GM19468 (cell line): ENCODE data around the gene DNAH10.

ENCODE experiments used
- ATAC-seq: cut with Tn5 transposase; IDR thresholded peaks from one replicate; pipeline ENCODE4 v1.9.1; 2021; ENCODE audit warnings: mild to moderate bottlenecking, moderate library complexity, moderate number of reproducible peaks; ENCODE audit not compliant: unreplicated experiment; ENCODE audit errors: extremely low read depth

The DNAH10 gene

DNA sequence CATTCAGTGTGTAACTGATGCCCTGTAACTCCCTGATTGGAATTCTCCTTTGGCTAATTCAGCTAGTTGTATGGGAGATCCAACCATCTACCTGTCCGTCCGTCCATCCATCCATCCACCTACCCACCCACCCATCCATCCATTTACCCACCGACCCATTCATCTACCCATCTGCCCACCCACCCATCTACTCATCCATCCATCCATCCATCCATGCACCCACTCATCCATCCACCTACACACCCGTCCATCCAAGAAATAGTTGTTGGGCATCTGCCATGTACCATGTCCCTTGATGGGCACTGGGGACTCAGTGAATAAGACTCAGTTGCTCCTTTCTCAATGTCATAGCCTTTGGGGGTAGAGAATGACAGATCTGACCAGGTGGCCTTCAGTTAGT lies 162.4 kb downstream of the DNAH10 start:
- ATAC-seq = no peak

DNA sequence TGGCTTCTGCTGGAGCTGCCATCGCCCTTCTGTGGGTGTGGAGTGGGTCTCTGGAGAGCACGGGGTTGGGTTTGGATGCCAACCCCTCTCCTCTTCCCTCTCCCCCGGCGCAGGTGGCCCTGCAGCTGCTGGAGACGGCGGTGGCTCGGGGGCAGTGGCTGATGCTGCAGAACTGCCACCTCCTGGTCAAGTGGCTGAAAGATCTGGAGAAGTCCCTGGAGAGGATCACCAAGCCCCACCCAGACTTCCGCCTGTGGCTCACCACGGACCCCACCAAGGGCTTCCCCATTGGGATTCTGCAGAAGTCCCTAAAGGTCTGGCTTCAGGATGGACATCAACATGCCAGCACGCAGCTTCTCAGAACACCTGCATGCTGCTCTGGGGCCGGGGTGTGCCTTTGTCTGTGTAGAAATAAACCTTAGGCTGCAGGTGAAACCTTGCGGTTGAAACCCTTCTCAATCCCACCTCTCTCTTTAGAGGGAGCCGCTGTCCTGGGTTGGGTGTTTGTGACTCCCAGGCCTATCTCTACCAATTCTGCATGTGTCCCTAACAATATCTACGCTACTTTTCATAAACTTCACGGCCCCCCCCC lies 166.3 kb downstream of the DNAH10 start:
- ATAC-seq = no peak

DNA sequence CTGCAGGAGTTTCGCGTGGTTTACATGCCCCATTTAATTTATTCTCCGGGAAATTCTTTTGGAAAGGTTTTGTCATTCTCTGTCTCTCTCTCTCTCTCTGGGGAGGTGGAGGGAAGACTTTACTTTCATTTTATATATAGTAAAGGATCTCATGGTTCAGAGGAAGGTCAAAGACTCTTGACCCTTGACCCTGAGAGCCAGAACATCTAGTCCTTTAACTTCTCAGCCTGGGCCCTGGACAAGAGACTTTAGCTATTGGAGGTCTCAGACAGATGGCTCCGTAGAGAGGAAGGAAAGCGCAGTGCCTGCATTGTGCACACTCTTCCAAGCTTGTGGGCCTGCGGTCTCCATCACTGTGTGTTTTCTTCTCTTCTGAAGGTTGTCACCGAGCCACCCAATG lies 166.8 kb downstream of the DNAH10 start:
- no peak for ATAC-seq

DNA sequence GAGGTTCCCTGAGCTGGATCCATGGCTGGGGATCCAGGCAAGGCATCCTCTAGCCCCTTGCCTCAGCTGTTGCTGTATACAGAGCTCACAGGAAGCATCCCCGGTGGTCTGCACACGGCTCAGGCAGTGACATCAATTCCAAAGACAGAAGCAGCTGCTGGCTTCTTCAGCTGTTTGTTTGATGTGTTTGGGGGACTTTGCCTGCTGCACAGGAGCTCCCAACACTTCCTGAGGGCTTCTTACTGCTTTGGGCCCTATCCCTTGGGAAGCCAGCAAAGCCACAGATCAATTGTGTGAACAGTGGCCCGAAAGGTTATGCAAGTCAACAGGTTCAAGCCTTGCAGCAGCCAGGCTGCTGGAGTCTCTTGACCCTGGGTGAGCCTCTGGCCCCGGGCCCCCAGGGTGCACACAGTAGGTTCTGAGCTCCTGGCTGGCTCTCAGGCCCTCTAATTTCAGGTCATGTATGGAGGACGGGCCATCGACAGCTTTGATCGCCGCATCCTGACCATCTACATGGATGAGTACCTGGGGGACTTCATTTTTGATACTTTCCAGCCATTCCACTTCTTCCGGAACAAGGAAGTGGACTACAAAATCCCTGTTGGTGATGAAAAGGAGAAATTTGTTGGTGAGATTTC lies 168.0 kb downstream of the DNAH10 start:
- ATAC-seq = no peak

DNA sequence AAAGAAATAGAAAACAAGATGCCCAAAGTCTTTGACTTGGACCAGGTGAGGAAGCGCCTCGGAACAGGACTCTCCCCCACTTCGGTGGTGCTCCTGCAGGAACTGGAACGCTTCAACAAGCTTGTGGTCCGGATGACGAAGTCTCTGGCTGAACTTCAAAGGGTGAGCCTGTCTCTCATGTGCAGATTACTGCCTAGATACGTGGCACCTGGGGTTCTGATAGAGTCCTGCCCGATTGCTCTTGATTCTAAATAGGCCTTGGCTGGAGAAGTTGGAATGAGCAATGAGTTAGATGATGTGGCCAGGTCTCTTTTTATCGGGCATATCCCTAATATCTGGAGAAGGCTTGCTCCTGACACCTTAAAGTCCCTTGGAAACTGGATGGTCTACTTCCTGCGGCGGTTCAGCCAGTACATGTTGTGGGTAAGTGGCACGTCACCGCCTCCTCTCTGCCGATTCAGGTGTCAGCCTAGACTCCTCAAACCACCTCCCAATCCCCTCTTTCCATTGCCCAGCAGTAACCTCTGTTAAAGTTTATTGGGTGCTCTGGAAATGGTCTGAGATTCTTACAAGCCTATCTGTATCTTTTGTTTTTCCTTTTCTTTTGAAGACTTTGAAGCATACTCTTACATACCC lies 169.7 kb downstream of the DNAH10 start:
- ATAC-seq = no peak

DNA sequence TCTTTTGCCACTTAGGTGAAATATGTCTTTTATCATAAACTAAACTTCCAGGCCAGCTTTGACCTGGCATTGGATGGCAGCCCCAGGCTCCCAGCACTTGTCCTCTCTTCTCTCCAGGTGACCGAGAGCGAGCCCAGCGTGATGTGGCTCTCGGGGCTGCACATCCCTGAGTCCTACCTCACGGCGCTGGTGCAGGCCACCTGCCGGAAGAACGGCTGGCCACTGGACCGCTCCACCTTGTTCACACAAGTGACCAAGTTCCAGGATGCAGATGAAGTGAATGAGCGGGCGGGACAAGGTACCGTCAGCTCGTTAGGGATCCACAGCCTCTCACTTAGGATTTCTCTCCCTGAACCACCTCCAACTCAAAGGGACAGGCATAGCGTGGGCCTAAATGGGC lies 171.1 kb downstream of the DNAH10 start:
- ATAC-seq = no peak

DNA sequence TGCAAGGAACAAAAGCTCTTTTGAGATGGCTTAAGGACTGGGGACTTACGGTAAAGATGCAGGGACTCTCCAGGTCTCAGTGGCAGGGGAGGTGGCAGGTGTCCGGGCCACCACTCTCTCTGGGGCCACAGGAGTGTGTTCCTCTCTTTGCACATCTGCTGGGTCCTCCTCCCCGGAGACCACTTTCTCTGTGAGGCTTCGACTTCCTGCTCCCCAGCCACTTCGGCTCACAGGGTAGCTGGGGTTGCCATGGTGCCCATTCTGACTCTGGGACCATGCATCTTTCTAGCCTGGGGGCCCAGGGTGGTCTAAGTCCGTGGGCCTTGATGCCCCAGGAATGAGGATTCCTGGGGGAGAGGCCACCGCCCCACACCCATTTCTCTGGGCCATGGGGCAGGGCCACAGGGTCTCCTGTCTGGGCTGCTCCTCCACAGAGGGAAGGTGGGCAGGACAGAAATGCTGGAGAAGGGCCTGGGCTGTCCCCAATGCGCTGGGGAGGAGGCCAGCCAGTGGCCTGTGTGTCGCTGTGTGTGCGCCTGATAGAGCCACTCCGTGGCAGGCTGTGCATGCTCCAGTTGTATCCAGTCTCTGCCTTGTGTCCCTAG lies 172.0 kb downstream of the DNAH10 start:
- no peak for ATAC-seq

DNA sequence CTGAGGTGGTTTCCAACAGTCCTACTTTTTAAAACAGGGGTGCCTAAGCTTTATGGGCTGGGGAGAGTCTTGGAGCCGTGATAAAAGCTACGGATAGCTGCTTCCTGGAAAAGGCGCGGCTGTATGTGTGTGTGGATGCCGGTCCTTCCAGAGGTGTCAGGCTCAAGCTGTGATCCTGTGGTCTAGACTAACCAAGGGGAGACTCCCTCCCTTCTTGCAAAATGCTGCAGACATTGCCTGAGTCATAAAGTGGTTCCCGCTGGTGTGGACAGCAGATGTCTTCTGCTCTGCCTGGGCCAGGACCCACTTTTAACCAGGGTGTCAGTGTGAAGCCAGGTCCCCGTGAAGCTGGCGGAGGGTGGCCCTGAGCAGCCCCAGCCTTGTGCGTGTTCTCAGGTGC lies 172.7 kb downstream of the DNAH10 start:
- no peak for ATAC-seq

DNA sequence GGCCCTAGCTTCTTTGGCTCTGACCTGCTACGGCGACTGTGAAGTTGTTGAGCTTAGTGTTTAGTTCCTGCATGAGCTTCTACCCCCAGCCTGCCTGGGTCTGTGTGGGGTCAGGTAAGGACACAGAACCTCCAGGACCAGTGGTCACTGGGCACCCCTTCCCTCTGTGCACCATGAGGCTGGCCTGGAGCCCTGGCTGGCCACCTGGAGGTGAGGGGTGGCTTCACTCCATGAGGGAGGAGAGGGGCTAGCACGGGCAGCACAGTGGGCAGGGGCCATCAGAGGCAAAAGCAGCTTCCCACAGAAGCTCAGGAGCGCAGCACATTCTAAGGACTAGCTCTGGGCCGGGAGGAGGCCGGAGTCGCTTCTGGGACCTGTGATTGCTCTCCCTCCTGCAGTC lies 173.9 kb downstream of the DNAH10 start:
- ATAC-seq = no peak

DNA sequence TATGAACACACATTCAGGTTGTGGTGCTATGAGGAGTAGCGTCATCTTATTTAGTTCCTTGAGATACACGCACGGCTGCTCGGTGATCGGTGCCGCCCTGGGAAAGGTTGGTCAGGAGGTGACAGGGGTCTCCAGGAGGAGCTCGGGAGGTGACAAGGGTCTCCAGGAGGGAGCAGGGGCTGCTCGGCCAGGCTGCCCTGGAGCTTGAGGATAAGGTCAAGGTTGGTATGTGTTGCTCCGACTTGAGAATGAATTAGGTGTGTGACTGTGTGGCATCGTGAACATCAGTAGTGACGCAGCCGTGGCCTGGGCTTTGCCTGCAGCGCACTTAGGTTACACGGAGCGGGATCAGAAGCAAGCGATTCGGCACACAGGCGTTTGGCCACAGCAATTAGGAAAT lies 174.4 kb downstream of the DNAH10 start:
- ATAC-seq = no peak

DNA sequence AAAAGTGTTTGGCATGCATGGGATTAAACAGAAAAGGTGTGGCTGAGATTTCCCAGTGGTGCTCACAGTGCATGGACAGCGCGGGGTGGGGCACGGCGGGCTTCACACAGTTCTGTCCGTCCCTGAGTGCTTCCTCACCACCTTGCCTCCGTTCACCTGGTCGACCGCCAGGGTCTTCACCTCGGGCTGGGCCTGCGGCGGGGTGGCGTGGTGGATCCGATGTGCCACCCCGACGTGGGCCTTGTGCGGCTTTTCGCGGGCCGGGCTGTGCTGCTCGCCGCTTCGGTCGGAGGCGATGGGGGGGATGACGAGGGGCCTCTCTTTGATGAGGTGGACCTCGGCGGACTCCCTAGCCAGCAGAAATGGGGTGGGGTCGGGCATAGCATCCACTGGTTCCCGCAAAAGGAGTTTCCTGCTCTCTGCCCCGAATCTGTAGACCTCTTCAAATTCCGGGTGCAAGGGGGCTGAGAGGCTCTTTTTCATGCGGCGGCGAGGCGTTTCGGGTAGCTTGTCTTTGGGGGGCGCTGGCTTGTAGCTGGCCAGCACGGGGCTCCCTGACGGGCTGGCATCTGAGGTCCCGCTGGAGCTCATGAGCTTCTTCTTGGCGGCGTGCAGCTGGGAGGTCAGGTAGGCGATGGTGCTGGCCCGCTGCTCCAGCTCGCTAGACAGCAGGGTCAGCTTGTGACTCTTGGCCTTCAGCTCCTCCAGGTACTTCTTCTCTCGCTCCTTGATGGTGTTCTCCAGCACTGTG lies 175.0 kb downstream of the DNAH10 start:
- no peak for ATAC-seq

DNA sequence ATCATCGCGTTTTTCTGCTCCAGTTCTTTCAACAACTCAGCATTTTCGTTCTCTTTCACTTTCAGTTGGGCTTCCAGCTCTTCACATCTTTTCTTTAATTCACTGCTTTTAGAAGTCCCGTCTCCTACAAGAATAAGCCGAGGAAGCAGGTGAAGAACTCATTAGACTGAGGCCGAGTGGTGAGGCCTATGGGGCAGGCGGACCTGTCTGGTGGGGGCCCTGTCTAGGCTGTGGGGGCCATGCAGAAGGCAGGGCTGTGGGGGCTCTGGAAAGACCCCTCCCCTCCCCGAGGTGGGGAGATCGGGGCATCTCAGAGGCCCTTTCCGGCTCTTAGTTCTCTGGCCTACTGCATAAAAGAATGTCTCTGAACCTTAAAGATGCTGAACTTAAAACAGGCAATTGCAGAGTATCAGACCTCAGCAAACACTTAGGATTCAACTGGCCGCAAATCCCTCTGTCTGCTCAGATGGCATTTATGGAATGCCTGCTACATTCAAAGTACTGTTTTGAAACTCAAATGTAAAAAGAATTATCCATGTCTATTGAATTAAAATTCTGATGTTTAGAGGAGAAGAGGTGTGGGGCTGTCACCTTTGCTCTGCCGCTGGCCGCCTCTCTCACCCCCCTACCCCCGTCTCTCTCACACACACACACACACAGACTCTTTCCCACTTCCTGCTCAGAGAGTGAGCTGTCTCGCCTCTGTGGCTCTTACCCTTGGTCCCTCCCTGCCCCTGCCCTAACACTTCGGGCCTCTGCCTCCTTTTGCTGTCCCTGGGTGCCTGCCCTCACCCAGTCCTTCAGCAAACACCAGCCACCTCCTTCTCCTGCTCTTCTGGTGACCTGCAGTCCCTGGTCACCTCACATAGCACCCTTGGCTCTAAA lies 175.8 kb downstream of the DNAH10 start:
- no peak for ATAC-seq

DNA sequence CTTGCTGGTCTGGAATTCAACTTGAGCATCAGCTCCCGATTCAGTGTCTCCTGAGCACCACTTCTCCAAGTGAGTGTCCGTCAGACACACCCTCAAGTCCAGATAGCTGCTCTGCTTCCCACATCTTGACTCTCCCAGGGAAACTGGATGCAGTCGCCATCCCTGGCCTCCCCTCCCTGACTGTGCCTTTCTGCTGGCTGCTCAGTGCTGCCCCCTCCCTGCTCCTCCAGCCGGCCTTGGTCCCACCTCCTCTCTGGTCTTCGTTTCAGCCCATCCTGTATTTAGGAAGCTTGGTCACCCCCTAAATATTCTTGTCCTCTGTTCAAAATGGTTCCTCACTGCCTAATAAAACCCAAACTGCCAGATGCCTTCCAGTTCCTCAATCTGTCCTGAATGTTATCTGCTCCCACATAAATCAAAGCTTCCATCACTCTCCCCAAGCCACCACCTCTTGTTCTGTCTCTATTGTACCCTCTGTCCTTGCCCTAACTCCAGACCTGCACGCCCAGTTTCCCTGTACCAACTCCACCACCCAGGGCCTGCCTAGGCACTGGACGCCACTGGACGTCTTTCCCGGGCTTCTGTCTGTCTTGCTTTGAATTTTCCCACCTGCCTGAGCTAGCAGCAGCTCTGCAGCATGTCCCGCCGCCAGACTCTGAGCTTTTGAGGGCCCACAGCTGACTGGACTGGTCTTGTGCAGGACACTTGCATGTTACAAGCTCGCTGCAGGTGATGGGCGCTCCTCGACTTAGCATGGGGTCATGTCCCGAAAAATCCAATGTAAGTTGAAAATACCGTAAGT lies 176.8 kb downstream of the DNAH10 start:
- no peak for ATAC-seq

DNA sequence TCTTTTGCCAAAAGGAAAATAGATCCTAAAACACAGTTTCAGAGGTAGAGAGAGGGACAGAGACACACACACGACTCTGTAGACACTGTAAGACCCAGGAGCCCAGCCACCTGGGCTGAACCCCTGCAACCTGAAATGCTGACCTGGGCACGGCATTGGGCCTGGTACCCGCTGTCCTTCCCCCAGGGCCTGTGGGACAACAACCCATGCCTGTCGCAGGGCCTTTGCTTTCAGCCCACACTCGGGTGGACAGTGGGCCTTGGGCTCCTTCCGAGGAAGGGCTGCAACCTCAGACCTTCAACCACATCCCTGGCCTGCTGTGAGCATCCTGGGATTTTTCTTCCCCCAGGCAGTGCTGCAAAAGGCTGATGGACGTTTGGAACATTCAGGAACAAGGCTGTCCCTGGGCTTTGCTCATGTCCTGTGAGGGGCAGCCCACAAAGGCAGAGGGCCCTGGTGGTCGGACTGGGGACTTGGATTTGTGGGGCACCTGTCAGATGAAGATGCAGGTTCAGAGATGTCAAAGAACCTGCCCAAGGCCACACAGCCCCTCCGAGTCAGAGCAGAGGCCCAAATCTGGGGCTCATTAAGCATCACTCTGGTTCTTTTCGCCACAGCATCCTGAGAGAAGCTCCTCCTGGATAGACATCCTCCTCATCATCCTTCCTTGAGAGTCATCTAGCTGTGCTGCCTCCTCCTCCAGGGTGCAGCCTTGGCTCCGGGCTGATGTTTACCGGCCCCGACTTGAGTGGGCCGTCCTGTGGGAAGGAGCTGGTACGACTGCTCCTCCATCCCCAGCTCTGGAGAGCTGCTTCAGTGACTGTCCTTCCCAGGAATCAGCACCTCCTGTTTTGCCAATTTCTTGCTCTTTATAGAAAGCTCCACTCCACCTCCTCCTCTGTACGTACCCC lies 177.9 kb downstream of the DNAH10 start:
- no peak for ATAC-seq

DNA sequence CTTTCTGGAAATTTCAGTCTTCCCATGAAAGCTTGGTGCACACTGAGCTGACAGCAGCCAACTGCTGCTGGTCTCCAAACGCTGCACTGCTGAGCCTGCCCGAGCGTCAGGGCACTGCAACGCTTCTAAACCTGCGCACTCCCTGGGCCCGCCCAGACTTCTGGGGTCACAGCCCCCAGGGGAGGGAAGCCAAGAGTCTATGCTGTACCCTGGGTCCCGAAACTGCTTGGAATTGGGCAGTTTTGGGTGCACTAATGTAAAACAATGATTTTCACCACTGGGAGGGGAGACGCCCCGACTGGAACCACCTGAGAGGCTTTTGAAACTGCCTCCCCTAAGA lies 178.5 kb downstream of the DNAH10 start:
- no peak for ATAC-seq

DNA sequence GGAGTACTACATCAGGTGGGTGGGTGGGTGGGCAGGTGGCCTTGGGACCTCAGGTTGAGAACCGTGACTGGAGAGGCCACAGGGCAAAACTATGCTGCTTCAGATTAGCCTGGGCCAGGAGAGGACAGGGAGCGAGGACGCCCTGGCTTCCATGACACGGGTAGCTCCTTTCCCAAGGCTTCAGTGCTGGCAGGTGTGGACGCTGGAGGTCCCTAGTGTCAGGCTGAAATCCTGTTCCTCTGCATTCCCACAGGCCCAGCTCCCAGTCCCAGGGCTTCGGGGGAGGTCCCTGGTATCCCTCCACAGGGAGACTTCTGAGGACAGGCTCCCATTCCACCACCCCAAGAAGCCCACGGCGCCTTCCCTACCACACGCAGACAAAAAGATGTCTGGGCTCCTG lies 178.9 kb downstream of the DNAH10 start:
- no peak for ATAC-seq

DNA sequence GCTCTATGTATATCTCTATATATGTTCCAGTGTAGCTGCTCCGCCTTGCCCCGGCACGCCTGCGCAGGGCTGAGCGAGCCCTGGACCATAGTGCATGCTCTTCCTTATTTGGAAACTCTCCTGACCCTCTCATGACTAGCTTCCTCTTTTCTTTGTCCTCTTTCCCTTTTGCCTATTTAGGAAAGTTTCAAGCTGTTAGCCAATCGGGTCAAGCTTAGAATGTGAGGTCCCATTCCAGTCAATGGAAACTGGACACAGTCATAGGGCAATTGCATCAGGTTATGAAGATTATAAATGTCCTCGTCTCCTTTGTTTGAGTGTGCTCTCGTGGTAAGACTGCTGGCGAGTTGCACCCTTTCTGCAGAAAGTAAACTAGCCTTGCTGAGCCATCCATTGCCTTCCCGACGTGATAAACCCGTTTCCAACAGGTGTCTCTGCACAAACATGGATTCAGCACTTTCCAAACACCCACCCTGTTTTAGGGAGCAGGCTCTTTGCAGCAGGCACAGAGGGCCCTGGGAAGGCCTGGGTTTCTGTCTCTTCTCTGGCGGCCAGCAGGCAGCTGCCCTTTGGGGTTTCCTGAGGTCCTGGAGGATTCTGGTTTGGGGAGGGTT lies 179.6 kb downstream of the DNAH10 start:
- ATAC-seq = no peak

DNA sequence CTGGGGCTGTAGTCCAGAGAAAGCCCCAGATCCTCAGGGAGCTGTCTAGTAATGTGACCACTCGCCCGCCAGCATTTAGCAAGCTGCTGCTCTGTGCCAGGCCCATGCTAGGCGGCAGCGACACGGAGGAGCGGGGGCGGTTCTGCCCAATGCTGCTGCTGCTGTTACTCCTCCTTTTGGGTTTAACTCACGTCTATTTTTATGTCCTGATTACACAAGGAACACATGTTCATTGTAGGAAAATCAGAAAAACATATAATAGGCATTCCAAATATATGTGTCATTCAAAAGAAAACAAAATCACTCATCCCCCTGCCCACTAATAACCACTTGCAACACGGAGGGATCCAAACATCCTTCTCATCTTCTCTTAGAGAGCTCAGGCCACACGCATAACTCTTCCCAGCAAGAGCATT lies 180.1 kb downstream of the DNAH10 start:
- no peak for ATAC-seq
